ENCODE measurements around the gene B9D1. TPM values are rescaled to one million over a fixed set of nuclear protein-coding genes. Genes with fewer than 3 reads are reported as not detected.

The B9D1 gene
- total RNA-seq, 1 donor from 2014 or later, result 7.8 TPM

DNA sequence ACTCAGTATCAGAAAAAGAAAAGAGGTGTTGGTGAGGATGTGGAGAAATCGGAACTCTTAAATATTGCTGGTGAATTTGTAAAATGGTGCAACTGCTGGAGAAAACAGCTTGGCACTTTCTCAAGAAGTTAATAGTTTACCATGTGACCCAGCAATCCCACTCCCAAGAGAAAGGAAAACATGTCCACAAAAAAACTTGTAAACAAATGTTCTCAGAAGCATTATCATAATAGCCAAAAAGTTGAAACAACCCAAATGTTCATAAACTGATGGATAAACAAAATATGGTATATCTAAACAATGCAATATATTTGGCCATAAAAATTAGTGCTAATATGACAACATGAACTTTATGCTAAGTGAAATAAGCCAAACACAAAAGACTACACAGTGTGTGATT lies 13.2 kb upstream of the B9D1 start:
- H3K4me3 Mint-ChIP-seq (ENCODE audit: unreplicated experiment), result peak overlapping the region; percentile 6
- peaks cover 8% of the 10 kb centered on the region for H3K9me3 Mint-ChIP-seq (ENCODE audit: unreplicated experiment)
- no peaks in the 10 kb centered on the region for H3K36me3 Mint-ChIP-seq (ENCODE audit: unreplicated experiment)
- peaks cover 18% of the 10 kb centered on the region for H3K27me3 Mint-ChIP-seq (ENCODE audit: unreplicated experiment)
- TF ChIP-seq CTCF (IDR thresholded peaks at IDR 0.05; ENCODE audit: partially characterized antibody, unreplicated experiment), result no peak
- DNase-seq, result no peak
- H3K27ac Mint-ChIP-seq (ENCODE audit: unreplicated experiment), result no peak overlapping the region
- H3K4me1 Mint-ChIP-seq (ENCODE audit: low read depth, unreplicated experiment), result peaks cover 18% of the 10 kb centered on the region

GRCh38 chr17:19374136-19374535 lies 11.6 kb upstream of the B9D1 start:
- TF ChIP-seq CTCF (IDR thresholded peaks at IDR 0.05; ENCODE audit: partially characterized antibody, unreplicated experiment), result no peak
- H3K4me1 Mint-ChIP-seq (ENCODE audit: low read depth, unreplicated experiment), result peaks cover 14% of the 10 kb centered on the region
- DNase-seq, result no peak
- no peak overlapping the region for H3K4me3 Mint-ChIP-seq (ENCODE audit: unreplicated experiment)
- H3K36me3 Mint-ChIP-seq (ENCODE audit: unreplicated experiment), result no peaks in the 10 kb centered on the region
- H3K9me3 Mint-ChIP-seq (ENCODE audit: unreplicated experiment), result peaks cover 6% of the 10 kb centered on the region
- peak overlapping the region; percentile 38 for H3K27ac Mint-ChIP-seq (ENCODE audit: unreplicated experiment)
- H3K27me3 Mint-ChIP-seq (ENCODE audit: unreplicated experiment), result peaks cover 10% of the 10 kb centered on the region

GRCh38 chr17:19372866-19373504 lies 10.5 kb upstream of the B9D1 start:
- peaks cover 14% of the 10 kb centered on the region for H3K4me1 Mint-ChIP-seq (ENCODE audit: low read depth, unreplicated experiment)

GRCh38 chr17:19372439-19372838 lies 9.9 kb upstream of the B9D1 start:
- no peak overlapping the region for H3K27ac Mint-ChIP-seq (ENCODE audit: unreplicated experiment)
- no peaks in the 10 kb centered on the region for H3K36me3 Mint-ChIP-seq (ENCODE audit: unreplicated experiment)
- H3K4me3 Mint-ChIP-seq (ENCODE audit: unreplicated experiment), result no peak overlapping the region

More at GRCh38 chr17:19372866-19373504, 10.5 kb upstream of the B9D1 start:
- DNase-seq, result no peak
- Mint-ChIP-seq H3K4me3 (ENCODE audit: unreplicated experiment) (no peak overlapping the region), H3K9me3 (ENCODE audit: unreplicated experiment) (peaks cover 6% of the 10 kb centered on the region), H3K36me3 (ENCODE audit: unreplicated experiment) (no peaks in the 10 kb centered on the region), H3K27ac (ENCODE audit: unreplicated experiment) (no peak overlapping the region), H3K27me3 (ENCODE audit: unreplicated experiment) (peaks cover 6% of the 10 kb centered on the region)
- no peak for TF ChIP-seq CTCF (IDR thresholded peaks at IDR 0.05; ENCODE audit: partially characterized antibody, unreplicated experiment)

More at GRCh38 chr17:19372439-19372838, 9.9 kb upstream of the B9D1 start:
- no peak for TF ChIP-seq CTCF (IDR thresholded peaks at IDR 0.05; ENCODE audit: partially characterized antibody, unreplicated experiment)
- H3K9me3 Mint-ChIP-seq (ENCODE audit: unreplicated experiment), result peaks cover 5% of the 10 kb centered on the region
- H3K27me3 Mint-ChIP-seq (ENCODE audit: unreplicated experiment), result peaks cover 3% of the 10 kb centered on the region
- peaks cover 14% of the 10 kb centered on the region for H3K4me1 Mint-ChIP-seq (ENCODE audit: low read depth, unreplicated experiment)
- no peak for DNase-seq

Data from glutamatergic neuron (in vitro differentiated cells).